HG03575 (cell line): ENCODE data around the gene FAAP20.

ENCODE experiments used
- ATAC-seq: cut with Tn5 transposase; IDR thresholded peaks from one replicate; pipeline ENCODE4 v1.9.1; 2021; ENCODE audit not compliant: unreplicated experiment, insufficient number of reproducible peaks, low FRiP score; ENCODE audit errors: extremely low read depth

The FAAP20 gene

GRCh38 chr1:2200308-2200943, 5.9 kb upstream of the FAAP20 start:
- no peak for ATAC-seq

- ATAC-seq = no peak
Measured at GRCh38 chr1:2199042-2199810, 4.7 kb upstream of the FAAP20 start.

DNA sequence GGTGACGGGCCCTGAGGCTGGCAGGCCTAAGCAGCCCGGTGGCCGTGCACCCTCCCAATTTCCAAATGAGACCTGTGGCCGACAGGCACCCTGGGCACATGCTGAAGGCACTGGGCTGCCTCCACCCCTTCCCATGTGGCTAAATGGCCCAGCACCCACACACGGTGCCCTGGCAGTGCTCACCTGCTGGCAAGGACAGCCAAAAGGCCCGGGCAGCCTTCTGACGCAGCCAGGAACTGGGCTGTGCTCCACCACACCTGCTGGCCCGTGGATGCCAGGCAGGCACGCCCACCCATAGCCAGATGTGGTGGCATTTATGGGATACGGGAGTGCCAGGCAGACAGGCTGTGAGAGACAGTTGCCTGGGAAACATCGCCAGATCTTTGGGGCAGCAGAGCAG, 4.0 kb upstream of the FAAP20 start:
- ATAC-seq = no peak

DNA sequence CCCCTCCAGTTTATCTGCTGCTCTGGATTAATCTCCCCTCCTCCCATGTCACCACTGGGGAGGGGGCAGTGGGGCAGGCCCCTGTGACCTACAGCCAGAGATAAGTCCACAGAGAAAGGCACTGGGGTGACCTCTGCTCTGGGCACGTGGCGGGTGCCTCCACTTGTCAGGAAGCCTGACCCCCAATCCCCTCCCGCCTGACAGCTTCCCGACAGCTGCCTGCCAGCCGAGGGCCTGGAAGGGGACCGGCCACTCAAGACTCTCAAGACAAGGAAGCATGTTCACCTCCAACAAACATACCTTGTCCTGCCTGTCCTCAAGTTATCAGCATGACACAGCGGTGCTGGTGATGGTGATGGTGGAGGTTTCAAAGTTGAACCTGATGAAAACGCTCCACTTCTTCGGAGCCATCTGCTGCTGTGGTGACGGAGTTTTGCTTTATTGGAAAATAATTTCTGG, 3.2 kb upstream of the FAAP20 start:
- ATAC-seq = no peak

- ATAC-seq = no peak
Measured at GRCh38 chr1:2196901-2197638, 2.5 kb upstream of the FAAP20 start.

- ATAC-seq = no peak
Measured at GRCh38 chr1:2195785-2196184, 1.2 kb upstream of the FAAP20 start.

DNA sequence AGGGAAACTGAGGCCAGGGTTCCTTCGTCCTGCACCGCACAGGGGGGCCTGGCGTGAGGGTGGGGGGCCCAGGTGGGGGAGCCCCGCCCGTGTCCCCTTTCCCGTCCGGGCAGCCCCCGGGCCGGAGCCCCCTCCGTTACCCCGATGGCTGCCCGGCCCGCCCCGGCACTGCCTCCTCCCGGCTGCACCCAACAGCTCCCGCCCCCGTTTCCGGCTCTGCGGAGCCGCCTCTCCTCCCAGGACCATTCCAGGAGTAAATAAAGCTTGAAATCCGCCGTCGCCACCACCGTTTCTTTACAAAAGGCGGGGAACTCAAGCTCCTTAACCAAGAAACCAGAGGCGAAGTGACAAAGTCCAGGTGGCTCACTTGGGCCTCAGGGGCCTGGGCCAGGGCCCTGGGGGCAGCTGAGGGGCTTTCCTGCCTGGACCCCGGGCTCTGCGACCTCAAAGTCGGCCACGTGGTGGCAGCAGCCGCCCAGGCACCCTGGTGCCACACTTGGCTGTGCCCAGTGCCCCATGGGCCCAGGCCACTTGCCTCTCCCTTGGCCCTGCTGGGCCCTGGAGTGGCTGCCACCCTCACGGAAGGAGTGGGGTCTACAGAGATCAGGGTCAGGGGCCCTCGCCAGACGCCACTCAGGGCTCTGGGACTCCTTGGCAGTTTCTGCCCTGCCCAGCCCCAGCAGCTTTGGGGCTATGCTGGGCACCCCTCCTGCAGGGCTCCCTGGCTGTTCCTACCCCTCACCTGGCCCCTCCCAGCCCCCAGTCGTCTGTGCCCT, 514 bp upstream of the FAAP20 start:
- no peak for ATAC-seq

DNA sequence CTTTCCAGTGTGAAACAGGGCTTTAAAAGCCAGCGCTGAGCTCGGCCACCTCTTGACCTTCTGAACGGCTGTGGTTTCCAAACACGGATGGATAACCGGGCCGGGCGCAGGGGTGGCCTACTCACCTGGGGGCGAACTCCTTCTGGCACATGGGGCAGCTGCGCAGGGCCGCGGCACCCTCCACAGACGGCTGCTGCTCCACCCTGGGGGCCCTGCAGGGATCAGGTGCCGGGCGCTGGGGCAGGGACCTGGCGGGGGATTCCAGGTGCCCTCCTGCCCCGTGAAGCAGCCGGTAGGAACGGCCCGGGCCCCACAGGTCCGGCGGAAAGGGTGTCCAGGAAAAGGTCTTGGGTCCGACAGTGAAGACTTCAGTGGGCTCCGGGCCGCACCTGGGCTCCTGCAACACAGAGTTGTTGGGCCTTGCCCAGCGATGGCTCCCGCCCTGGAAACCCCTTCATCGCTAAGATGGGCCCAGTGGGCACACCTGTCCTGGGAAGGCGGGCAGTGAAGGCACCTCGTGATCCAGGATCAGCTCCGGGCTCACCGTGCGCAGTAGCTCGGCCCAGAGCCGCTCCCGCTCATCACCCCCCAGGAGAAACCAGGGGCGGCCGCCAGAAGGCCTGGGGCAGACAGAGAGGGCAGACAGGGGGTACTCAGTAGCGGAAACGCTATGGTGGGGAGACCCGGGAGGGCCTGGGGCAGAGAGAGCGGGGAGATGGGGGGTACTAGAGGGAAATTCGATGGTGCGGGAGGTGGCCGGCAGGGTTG, 874 bp downstream of the FAAP20 start:
- no peak for ATAC-seq

GRCh38 chr1:2192031-2192995, 2.3 kb downstream of the FAAP20 start:
- no peak for ATAC-seq

GRCh38 chr1:2190491-2190976, 4.0 kb downstream of the FAAP20 start:
- ATAC-seq = no peak

GRCh38 chr1:2189459-2190425, 4.8 kb downstream of the FAAP20 start:
- no peak for ATAC-seq

DNA sequence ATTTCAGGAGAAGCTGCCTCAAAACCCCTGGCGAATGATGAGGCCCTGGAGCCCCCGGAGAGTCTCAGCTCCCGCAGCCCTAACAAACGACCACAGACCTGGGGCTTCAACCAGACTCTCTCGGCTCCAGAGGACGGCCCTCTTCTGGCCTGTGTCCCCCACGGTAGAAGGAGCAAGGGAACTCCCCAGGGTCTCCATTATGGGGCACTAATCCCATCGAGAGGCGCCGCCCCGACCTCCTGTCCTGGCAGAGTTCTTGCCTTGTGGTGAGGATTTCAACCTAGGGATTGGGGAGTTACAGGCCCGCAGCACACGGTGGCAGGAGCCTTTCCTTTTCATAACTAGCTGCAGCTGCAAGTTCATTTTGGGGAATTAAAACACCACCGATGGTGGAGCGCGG, 6.2 kb downstream of the FAAP20 start:
- no peak for ATAC-seq

GRCh38 chr1:2187619-2188018, 7.0 kb downstream of the FAAP20 start:
- ATAC-seq = no peak

GRCh38 chr1:2186901-2187300, 7.7 kb downstream of the FAAP20 start:
- ATAC-seq = no peak

GRCh38 chr1:2185880-2186855, 8.4 kb downstream of the FAAP20 start:
- ATAC-seq = no peak
